ENCODE results near the gene KCNMA1. TPM values are rescaled to one million over a fixed set of nuclear protein-coding genes. Genes with fewer than 3 reads are reported as not detected.
"Not testable (repeated sequence)": the region's sequence is repeated elsewhere in the genome, so short reads cannot be mapped to it uniquely, and the experiment has no call there.

Gene KCNMA1
- total RNA-seq, 1 experiment from 2014 or later: 6.2 TPM

- no peak for DNase-seq (ENCODE audit: low read depth)
- in situ Hi-C loops (cut with HindIII; ENCODE audit: low pct_unique_long_range_greater_than_20kb, low sequenced_read_pairs): no loop called here
Observed at GRCh38 chr10:77415313-77415960, 222.2 kb downstream of the KCNMA1 start.

- in situ Hi-C loops (cut with HindIII; ENCODE audit: low pct_unique_long_range_greater_than_20kb, low sequenced_read_pairs): no loop called here
- no peak for DNase-seq (ENCODE audit: low read depth)
Observed at GRCh38 chr10:77413231-77413630, 224.4 kb downstream of the KCNMA1 start.

GRCh38 chr10:77412573-77413133 lies 225.0 kb downstream of the KCNMA1 start:
- in situ Hi-C loops (cut with HindIII; ENCODE audit: low pct_unique_long_range_greater_than_20kb, low sequenced_read_pairs); DNase-seq (ENCODE audit: low read depth): not testable (repeated sequence)

GRCh38 chr10:77411805-77412204 lies 225.8 kb downstream of the KCNMA1 start:
- no peak for DNase-seq (ENCODE audit: low read depth)
- in situ Hi-C loops (cut with HindIII; ENCODE audit: low pct_unique_long_range_greater_than_20kb, low sequenced_read_pairs): no loop called here

GRCh38 chr10:77410523-77410922 lies 227.1 kb downstream of the KCNMA1 start:
- DNase-seq (ENCODE audit: low read depth): no peak
- in situ Hi-C loops (cut with HindIII; ENCODE audit: low pct_unique_long_range_greater_than_20kb, low sequenced_read_pairs): no loop called here

DNA sequence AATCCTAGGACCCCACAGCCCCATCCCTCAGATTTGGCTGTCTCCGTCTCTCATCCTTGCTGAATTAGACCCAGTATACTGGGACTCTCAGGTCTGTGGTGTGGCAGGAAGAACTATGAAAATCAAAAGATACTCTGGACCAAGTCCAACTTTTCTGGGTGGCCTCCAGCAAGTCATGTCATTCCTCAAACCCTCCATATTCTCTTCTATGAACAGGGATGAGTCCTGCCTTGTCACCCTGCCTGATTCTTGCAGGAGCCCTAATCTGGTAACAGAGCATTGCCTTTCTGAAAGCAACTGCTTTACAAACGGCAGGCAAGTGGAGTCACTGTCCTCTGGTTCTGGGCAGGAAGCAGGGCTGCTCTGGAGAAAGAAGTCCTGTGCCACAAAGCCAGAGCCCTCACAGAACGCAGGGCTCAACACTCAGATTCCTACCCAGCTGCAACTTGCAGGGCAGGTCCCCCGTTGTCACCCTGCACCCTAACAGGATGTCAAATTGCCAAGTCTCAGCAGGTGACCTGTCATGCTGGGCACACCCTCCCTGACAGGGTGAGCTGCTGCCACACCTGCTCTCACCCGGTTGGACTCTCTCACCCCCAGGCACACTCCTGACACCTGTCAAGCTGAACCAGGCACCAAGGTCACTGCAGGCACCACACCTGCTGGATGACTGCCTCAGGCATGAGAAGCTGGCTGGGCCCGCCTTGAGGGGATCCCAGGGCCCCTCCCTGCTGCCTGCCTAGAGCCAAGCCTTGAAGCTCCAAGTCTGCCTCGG lies 227.7 kb downstream of the KCNMA1 start:
- in situ Hi-C loops (cut with HindIII; ENCODE audit: low pct_unique_long_range_greater_than_20kb, low sequenced_read_pairs): no loop called here
- DNase-seq (ENCODE audit: low read depth): no peak

- DNase-seq (ENCODE audit: low read depth): no peak
- in situ Hi-C loops (cut with HindIII; ENCODE audit: low pct_unique_long_range_greater_than_20kb, low sequenced_read_pairs): no loop called here
Observed at GRCh38 chr10:77408259-77408658, 229.3 kb downstream of the KCNMA1 start.

DNA sequence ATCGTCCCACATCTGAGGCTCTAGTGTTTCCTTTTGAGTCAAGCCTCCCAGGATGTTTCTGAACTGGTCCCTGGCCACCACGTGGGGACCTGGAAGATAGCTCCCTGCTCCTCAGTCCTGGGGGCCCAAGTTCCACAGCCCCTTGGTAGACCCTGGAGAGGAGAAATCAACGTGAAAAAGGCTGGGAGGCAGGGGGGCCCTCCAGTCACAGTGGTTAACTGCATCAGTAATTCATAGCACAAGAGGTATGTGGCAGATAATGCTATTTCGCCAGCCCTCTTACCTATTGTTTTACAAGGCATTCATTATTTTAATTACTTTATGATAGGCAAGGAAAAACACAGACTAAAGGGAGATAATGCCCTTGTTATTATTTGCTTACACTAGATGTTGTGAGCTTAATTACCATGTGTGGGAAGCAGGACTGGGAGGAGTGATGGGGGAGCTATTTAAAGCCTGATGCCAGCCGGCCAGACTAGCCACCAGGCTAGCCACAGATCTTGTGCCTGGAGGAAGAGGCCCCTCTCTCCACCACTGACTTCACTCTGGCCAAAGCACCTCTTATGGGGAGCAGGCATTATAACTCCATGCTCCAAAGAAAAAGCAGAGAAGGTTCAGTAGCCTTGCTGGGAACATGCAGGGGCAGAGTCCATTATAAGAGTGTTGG lies 230.7 kb downstream of the KCNMA1 start:
- DNase-seq (ENCODE audit: low read depth): no peak
- in situ Hi-C loops (cut with HindIII; ENCODE audit: low pct_unique_long_range_greater_than_20kb, low sequenced_read_pairs): no loop called here

GRCh38 chr10:77405771-77406241 lies 231.8 kb downstream of the KCNMA1 start:
- in situ Hi-C loops (cut with HindIII; ENCODE audit: low pct_unique_long_range_greater_than_20kb, low sequenced_read_pairs): no loop called here

DNA sequence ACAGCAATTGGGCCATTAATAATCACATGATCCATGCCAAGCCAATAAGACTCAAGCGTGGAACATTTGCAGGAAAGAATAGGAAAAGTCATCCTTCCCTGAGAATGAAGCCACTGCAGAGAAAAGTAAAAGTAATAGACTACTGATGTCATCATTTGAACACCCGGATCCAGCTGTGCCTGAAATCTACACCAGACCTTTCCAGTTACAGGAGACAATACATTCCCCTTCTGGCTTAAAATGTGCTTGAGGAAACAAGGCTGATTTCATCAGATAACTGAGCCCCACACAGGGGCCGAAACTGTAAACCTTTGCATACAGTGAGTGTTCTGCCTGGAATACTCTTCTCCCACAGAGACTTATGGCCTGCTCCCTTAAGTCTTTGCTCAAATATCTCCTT lies 232.8 kb downstream of the KCNMA1 start:
- no peak for DNase-seq (ENCODE audit: low read depth)
- in situ Hi-C loops (cut with HindIII; ENCODE audit: low pct_unique_long_range_greater_than_20kb, low sequenced_read_pairs): no loop called here

More at GRCh38 chr10:77405771-77406241, 231.8 kb downstream of the KCNMA1 start:
- DNase-seq (ENCODE audit: low read depth): peak; percentile 78

DNA sequence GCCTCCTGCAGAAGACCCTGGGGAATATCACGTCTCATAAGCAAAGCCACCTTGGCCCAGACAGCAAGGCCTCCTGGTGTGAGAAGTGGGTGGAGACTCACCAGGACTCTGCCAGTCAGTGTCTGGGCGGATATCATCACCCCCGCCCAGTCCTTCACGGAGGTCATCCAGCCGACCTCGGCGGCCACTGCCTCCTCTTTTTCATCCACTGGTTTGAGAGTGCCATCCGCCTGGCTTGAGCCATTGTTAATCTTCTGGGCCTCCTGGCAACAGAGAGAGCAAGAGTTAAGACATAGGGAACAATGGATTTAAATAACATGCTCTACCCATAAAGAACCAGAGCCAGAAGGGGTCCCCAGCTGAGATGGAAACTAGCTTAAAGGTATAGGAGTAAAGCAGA lies 233.8 kb downstream of the KCNMA1 start:
- no peak for DNase-seq (ENCODE audit: low read depth)
- in situ Hi-C loops (cut with HindIII; ENCODE audit: low pct_unique_long_range_greater_than_20kb, low sequenced_read_pairs): no loop called here

- no peak for DNase-seq (ENCODE audit: low read depth)
- in situ Hi-C loops (cut with HindIII; ENCODE audit: low pct_unique_long_range_greater_than_20kb, low sequenced_read_pairs): no loop called here
Observed at GRCh38 chr10:77401683-77402082, 235.9 kb downstream of the KCNMA1 start.

DNA sequence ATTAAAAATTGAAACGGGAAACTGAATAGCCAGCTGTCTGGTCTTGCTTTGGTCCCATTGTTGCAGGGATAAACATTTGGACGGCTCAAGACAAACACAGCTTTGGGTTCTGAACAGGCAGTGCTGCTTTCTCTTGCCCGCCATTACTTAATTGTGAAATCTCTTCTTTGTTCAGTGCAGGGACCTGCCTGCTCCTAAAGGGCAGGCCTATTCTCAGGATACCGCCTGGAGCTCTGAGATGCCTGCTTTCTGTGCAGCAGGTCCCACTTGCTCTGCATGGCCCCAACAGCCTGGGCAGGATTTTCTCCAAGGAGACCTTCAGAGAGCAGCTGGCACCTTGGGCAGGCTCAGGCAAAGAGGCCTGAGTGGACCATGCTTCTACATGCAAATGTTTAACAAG lies 237.6 kb downstream of the KCNMA1 start:
- no peak for DNase-seq (ENCODE audit: low read depth)
- in situ Hi-C loops (cut with HindIII; ENCODE audit: low pct_unique_long_range_greater_than_20kb, low sequenced_read_pairs): no loop called here

- no peak for DNase-seq (ENCODE audit: low read depth)
- in situ Hi-C loops (cut with HindIII; ENCODE audit: low pct_unique_long_range_greater_than_20kb, low sequenced_read_pairs): no loop called here
Observed at GRCh38 chr10:77398986-77399755, 238.4 kb downstream of the KCNMA1 start.

DNA sequence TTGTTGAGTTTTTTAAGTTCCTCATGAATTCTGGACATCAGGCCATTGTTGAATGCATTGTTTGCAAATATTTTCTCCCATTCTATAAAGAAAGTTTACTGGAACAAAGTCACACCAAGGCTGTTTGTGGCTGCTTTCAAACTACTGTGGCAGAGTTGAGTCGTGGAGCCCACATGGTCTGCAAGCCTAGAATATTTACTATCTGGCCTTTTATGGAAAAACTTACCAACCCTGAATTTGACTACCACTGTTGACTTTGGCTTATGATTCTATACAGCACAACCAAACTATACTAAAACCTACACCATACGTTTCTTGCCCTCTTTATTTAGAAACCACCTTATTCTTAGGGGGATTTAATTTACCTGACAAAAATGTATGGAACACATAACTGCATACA lies 239.1 kb downstream of the KCNMA1 start:
- DNase-seq (ENCODE audit: low read depth): no peak
- in situ Hi-C loops (cut with HindIII; ENCODE audit: low pct_unique_long_range_greater_than_20kb, low sequenced_read_pairs): no loop called here

GRCh38 chr10:77397103-77397502 lies 240.5 kb downstream of the KCNMA1 start:
- in situ Hi-C loops (cut with HindIII; ENCODE audit: low pct_unique_long_range_greater_than_20kb, low sequenced_read_pairs): no loop called here

DNA sequence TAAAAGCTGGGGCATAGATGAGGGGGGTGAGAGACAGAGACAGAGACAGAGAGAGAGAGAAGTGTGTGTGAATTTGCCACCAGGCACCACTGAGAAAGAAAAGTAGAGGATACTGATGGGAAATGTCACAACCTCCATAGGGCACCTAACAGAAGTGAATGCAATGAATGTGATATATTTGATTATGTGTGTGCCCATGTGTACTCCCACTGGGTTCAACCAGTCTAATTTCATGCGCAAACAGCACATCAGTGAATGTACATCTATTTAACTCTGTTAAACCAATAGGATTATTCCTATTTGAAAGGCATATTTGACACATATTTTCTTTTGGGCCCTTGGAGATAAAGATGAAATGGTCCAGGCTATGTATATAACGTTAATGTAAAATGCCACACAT lies 241.3 kb downstream of the KCNMA1 start:
- in situ Hi-C loops (cut with HindIII; ENCODE audit: low pct_unique_long_range_greater_than_20kb, low sequenced_read_pairs): no loop called here

More at GRCh38 chr10:77397103-77397502, 240.5 kb downstream of the KCNMA1 start:
- DNase-seq (ENCODE audit: low read depth): no peak

DNA sequence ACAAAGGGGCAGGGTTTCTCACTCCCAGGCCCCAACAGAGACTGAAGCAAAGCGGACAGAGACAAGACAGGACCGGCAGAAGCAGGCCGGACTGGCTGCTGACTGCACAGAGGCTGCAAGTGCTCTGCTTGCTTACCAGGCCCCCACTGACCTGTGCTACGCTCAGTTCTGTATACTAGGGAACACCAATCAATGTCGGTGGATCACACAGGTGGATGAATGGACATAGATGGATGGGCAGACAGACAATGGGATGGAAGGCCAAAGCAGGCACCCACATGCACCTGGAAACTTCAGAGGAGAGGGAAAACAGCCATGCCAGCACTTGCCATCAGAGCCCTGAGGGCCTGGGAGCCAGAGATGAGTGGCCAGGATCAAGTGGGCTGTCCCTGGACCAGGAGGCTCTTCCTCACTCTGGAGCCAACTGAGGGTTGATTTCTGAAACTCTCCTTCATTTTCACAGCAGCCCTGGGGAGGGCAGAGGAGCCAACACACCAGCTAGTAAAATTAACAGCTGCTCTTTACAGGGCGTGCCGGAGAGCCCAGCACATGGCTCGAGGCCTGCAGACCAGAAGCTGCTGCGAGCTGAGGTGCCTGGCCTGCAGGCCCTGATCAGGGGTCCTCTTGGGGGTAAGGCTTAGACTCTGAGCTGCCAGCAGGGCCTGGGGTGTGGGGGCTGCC lies 243.6 kb downstream of the KCNMA1 start:
- in situ Hi-C loops (cut with HindIII; ENCODE audit: low pct_unique_long_range_greater_than_20kb, low sequenced_read_pairs): no loop called here
- no peak for DNase-seq (ENCODE audit: low read depth)

More for the DNA sequence above, 241.3 kb downstream of the KCNMA1 start:
- DNase-seq (ENCODE audit: low read depth): no peak
